Mucosa of gallbladder (tissue), 1 donor: ENCODE results near the gene HPCAL1. TPM values are rescaled to one million over a fixed set of nuclear protein-coding genes. Genes with fewer than 3 reads are reported as not detected.

Experiments used
- DNase-seq: peaks from one replicate; pipeline ENCODE4 v3.0.0-alpha.2; 2020; ENCODE audit warnings: low spot score
- total RNA-seq: library from RNA; stranded (reverse); gene quantifications from one replicate; pipeline ENCODE4 v1.2.1, GENCODE V29; 2021
- donor health status: DM: no; HTN: no; CAD: no.

Gene HPCAL1
- total RNA-seq, 1 donor from 2014 or later = 44.0 TPM

- no peak for DNase-seq
These were observed 51.7 kb downstream of the HPCAL1 start for GRCh38 chr2:10354399-10354798.

DNA sequence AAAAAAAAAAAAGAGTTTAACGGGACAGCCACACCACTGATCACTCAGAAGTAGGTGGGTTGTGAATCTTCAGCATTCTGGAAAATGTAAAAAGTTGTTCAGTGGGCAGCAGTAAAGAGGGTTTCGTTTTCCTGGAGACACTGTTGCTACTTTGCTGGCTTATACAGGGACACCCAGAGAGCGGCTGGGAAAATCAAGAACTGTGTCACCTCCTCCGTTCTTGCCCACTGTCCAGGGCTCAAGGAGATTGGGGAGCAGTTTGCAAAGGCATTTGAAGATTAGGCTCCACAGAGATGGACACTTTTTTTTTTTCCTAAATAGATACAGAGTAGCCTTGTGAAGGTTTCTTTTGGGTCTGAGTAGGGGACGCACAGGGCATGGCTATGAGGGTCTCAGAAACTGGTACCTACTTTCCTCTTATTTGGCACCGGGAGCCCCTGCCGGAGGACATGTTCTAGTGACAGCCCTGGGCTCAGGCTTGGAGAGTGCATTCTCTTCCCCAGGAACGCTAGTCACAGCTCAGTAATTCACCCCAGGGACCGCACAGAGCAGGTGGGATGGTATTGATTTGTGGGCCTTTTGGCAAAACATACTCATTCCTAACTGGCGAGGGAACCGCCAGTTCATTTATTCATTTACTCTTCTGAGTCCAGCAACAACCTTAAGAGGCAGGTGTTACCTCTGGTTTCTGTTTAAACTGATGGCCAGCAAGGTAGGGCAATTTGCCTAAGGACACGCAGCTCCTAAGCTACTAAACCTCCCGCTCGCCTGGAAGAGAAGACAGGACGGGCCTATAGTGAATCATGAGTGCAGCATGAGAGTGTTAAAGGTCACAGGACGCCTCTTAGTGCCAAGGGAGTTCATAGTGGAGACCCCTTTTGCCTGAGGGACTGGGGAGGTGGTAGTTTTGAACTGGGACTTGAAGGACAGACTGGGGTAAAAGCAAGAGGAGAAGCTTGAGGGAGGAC is 53.1 kb downstream of the HPCAL1 start:
- no peak for DNase-seq

DNA sequence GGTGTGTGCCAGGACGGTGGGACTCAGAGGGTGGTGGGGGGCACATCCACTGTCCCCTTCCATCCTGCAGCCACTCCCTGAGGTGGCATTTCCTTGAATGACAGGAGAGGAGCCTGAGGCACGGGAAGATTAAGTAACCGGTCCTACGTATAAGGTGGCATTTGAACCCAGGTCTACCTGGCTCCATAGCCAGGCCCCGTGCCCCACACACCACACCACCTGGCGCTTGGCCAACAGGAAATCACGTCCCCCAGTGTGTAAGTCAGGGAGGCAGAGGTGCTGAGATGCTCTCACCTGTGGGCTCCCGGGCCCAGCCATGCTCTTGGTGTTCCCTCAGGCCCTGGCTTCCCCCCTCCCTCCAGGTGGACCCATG is 53.7 kb downstream of the HPCAL1 start:
- DNase-seq = no peak

DNA sequence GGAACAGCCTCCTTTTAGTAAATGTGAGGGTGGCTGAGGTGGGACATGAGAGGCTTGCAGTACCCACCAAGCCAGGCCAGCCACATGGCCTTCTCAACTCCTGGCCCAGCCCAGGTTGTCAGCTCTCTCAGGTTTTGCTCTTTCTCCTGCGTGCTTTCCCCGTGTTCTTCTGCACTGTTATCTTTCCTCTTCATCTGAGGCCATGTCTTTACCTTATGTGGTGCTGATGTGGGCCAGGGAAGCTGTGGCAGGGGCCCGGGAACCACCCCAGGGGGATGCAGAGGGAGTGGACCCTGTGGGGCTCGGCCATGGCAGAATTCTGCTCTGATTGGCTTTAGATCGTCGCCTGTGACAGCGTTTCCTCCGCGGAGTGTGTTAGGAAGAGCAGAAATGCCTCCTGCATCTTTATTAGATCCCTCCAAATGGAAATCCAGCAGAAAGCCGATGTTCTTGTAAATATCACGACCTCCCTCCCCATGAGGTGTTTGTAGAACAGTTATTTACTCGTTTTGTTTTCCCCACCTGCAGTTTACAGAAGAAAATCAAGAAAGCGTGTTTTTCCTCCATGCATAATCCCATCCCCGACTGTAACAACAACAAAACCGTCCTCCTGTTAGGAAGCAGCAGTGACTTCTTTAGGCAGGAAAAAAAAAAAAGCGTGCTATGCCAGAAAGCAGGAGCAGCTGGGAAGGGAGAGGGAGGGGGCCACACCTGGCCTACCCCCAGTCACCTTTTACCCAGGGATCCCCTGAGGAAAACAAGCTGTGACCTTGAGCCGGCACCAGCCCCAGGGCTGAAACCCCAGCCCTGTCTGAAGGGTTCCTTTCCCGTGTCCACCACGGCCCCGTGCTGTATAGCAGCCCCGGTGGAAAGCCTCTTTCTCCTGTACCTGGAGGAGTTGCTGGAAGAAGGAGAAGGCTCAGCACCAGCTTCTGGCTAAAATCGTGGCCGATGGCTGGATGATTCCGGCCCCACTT is 54.8 kb downstream of the HPCAL1 start:
- DNase-seq = no peak

DNA sequence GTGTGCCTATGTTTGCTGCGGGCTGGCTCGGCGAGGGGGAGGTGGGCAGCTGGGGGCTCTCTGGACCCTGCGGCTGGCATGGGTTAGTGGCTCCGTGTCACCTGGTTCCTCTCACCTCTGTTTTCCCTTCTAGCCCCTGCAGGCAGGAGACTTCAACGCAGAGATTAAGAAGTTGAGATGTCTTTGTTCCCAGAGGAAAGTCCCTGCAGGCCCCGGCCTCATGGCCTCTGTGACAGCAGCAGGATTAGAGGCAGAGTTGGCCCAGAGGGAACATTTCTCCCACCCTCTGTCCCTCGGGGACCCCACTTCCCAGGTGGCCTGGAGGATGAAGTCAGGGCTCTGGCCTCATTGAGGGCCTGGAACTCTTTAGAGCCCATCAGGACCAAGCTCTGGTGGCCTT is 56.5 kb downstream of the HPCAL1 start:
- DNase-seq = no peak

DNA sequence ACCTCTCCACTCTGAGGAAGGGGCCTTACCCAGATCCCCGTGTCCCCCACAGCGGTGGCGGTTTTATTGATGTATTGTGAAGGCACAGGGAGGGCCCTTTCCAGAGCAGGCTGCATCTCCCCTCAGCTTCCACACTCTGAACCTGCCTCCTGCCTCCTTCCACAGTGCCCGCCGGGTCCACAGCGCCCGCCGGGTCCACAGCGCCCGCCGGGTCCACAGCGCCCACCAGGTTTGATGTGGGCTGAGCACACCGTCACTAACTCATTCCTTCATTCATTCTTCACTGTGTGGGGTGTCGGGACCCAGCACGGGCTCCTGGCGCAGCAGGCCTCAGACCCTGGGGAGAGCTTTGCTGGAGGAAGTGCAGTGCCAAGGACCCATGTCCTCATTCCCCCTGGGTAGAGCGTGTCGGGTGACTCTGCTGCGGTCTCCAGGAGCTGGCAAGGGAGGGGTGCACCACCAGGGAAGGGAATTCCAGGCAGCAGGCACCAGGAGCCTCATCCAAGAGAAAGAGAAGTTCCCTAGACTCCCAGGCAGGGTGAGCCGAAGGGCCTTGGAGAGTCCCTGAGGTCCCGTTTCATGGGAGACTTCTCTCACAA is 57.1 kb downstream of the HPCAL1 start:
- DNase-seq = no peak

- no peak for DNase-seq
These were observed 57.8 kb downstream of the HPCAL1 start for GRCh38 chr2:10360460-10360849.

GRCh38 chr2:10360850-10361588 is 58.3 kb downstream of the HPCAL1 start:
- DNase-seq = no peak

GRCh38 chr2:10362096-10362897 is 59.6 kb downstream of the HPCAL1 start:
- no peak for DNase-seq

GRCh38 chr2:10362898-10363454 is 60.3 kb downstream of the HPCAL1 start:
- DNase-seq = no peak

DNA sequence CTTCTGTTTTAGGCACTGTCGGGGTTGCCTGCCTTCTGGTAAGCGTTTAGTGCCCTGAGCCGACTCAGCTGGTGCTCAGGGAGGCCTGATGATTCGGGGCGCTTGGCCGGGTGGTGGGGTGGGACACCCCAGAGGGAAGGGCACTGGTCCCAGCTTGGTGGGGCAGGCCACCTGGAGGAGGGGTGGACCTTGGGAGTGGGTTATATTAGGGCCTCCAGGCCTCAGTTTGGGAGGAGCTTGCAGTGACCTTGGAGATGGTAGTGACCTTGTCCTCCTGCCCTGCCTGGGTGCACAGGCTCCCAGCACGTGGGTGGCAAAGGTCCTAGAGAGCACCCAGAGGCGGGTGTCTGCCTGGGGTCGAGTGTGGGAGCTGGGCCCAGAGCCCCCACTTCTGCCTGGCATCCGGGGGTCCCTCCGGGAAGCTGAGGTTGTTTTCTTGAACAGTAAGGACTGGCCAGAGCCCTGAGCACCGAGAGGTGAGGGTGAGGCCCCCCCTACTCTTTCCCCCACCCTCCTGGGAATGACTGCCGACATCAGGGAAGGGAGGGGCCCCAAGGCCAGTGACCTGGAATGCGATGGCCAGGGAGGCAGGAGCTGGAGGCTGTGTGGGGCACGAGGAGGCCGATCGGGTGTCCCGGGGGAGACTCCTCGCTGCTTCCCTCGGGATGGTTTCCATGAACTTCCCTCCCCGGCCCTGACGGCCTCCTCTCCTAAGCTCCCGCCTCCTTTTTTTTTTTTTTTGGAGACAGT is 61.3 kb downstream of the HPCAL1 start:
- no peak for DNase-seq

DNA sequence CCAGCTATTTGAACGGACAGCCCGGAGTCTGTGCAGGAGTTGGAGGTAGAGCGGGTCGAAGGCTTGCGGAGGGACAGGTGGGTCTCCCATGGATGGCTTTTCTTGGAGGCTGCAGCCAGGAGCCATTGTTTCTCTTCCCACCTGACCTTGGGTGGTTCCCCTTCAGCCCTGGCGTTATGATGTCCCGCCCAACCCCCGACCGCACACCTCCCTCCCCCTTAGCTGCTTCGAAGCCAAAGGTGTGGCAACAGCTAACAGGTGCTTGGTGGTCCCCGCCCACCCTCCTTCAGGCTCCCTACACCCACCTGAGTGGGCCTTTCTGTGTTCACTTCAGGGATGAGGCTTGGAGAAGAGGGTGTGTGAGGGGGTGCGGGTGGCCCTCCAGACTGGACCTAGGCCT is 62.7 kb downstream of the HPCAL1 start:
- no peak for DNase-seq

DNA sequence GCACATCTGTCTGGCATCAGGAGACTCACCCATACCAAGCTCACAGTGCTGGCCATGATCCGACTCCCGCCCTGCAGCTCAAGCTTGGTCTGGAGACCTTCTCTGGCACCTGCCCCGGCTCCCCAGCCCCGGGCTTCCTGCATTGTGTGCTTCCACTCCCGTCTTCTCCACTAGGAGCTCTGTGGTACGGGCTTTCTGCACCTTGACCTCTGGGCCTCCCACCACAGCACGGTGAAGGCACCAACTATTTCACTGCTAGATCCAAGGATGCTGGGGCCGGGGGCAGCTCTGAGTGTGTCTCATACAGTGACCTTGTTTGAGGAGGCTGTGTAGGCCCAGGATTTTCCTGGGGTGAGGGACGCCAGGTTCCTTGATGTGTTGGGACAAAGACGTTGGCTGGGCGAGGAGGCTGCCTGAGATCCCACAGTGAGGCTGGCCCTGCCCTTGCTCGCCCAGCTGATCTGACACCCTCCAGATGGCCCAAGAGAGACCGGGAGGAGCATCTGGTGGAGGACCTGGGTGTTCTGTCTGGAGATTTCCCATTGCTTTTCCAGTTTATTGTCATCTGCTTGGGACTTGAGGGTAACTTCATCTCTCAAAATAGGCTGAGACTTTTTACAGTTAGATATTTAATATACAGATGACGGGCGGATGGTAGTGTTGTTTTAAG is 64.0 kb downstream of the HPCAL1 start:
- no peak for DNase-seq

- no peak for DNase-seq
These were observed 65.1 kb downstream of the HPCAL1 start for GRCh38 chr2:10367472-10368439.

DNA sequence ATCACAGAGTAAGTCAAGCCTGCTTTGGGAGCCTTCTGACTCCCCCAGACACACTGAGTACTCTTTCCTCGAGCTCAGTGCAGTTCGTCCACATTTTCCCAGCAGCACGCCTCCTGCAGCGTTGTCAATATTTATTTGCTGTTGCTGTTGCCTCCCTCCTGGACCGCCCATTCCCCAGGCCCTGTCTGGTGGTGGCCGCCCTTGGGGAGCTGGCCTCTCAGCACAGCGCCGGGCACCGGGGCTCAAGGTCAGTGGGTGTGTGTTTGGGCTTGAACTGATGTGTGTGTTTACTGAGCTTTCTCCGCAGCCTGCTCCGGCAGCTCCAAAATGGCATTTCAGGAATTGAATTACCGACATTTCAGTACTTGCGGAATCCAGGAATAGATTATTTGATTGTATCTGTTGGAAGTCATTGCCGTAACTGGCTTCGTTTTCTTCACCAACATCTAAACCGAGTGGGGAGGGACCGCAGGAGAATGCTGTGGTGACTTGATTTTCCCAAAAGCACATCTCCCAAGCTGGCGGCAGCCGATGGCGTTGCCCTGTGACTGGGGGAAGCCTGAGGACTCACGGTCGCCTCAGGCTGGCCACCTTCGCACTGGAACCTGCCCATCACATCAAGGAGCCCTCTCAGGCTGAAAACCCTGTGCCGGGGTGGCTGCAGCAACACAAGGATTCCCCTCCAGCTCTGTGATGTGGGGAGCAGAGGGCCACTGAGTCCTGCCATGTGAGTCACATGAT is 66.0 kb downstream of the HPCAL1 start:
- no peak for DNase-seq

- DNase-seq = peak; percentile 20
These were observed 66.9 kb downstream of the HPCAL1 start for GRCh38 chr2:10369269-10370255.
